ENCODE data around the gene CLIP3.

The CLIP3 gene

GRCh38 chr19:36027696-36028095 lies 5.0 kb downstream of the CLIP3 start:
- peaks cover 3% of the 10 kb centered on the region for H3K36me3 ChIP-seq (ENCODE audit: control insufficient read depth, insufficient read depth, low read length)
- TF ChIP-seq CTCF (IDR thresholded peaks at IDR 0.05; ENCODE audit: insufficient read depth, low read length, poor library complexity, severe bottlenecking) = no peak
- no peaks in the 10 kb centered on the region for H3K27me3 ChIP-seq (replicated peaks; ENCODE audit: control insufficient read depth, insufficient read depth, low read length)
- no peak for DNase-seq (ENCODE audit: extremely low read depth, insufficient read length)
- no peak overlapping the region for H3K4me3 ChIP-seq (replicated peaks; ENCODE audit: low read depth, low read length)

DNA sequence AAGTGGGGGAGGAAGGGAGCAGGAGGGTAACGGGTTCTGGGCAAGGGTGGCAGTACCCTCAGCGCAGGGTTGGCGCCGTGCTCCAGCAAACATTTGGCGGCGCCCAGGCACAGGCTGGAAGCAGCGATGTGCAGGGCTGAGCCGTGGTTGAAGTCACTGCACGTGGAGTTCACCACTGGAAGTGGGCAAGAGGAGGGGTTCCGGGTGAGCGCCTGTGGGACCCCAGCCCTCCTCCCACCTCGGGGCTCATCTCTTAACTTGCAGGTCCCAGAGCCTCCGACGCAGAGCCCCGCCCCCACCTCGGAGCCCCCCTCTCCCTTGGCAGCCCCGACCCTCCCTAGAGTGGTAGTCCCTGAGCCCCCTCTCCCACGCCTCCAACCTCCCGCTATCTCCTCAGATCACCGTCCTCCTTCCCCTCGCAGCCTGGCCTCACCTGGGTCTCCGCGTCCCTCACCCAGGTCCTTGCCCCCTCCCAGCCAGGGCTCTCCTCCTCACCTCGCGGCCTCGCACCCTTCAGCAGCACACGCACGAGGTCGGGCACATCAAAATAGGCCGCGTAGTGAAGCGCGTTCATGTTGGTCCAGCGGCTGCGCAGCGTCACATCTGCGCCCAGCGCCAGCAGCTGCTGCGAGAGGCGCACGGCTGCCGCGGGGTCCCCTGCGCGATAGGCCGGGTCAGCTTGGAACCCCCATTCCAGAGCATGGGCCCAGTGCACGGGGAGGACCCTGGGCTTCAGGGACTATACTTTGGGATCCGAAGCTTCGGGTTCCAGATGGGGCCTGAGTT lies 6.4 kb downstream of the CLIP3 start:
- Histone ChIP-seq H3K36me3 (ENCODE audit: control insufficient read depth, insufficient read depth, low read length) (peaks cover 3% of the 10 kb centered on the region), H3K27me3 (replicated peaks; ENCODE audit: control insufficient read depth, insufficient read depth, low read length) (no peaks in the 10 kb centered on the region), H3K4me3 (replicated peaks; ENCODE audit: low read depth, low read length) (no peak overlapping the region)
- DNase-seq (ENCODE audit: extremely low read depth, insufficient read length) = no peak
- no peak for TF ChIP-seq CTCF (IDR thresholded peaks at IDR 0.05; ENCODE audit: insufficient read depth, low read length, poor library complexity, severe bottlenecking)

DNA sequence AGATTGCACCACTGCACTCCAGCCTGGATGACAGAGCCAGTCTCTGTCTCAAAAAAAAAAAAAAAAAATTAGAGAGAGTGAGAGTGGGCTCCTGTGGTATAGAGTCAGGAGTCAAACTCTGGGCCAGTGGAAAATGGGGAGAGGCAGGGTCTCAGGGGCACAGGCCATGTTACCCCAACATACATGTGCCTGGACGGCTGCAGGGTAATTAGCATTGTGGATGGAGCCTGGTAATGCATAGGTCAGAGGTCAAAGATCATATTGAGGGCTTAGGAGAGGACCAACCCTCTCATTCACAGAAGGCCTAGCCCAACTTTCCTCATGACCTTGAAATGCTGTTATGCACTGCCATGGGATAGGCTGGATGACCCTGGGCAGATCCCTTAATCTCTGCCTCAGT lies 7.1 kb downstream of the CLIP3 start:
- Histone ChIP-seq H3K27me3 (replicated peaks; ENCODE audit: control insufficient read depth, insufficient read depth, low read length) (no peaks in the 10 kb centered on the region), H3K4me3 (replicated peaks; ENCODE audit: low read depth, low read length) (no peak overlapping the region), H3K36me3 (ENCODE audit: control insufficient read depth, insufficient read depth, low read length) (peaks cover 3% of the 10 kb centered on the region)
- no peak for DNase-seq (ENCODE audit: extremely low read depth, insufficient read length)
- no peak for TF ChIP-seq CTCF (IDR thresholded peaks at IDR 0.05; ENCODE audit: insufficient read depth, low read length, poor library complexity, severe bottlenecking)

- H3K36me3 ChIP-seq (ENCODE audit: control insufficient read depth, insufficient read depth, low read length) = peaks cover 3% of the 10 kb centered on the region
- TF ChIP-seq CTCF (IDR thresholded peaks at IDR 0.05; ENCODE audit: insufficient read depth, low read length, poor library complexity, severe bottlenecking) = no peak
- H3K4me3 ChIP-seq (replicated peaks; ENCODE audit: low read depth, low read length) = no peak overlapping the region
- no peaks in the 10 kb centered on the region for H3K27me3 ChIP-seq (replicated peaks; ENCODE audit: control insufficient read depth, insufficient read depth, low read length)
- no peak for DNase-seq (ENCODE audit: extremely low read depth, insufficient read length)
Measured at GRCh38 chr19:36023432-36023831, 9.2 kb downstream of the CLIP3 start.

DNA sequence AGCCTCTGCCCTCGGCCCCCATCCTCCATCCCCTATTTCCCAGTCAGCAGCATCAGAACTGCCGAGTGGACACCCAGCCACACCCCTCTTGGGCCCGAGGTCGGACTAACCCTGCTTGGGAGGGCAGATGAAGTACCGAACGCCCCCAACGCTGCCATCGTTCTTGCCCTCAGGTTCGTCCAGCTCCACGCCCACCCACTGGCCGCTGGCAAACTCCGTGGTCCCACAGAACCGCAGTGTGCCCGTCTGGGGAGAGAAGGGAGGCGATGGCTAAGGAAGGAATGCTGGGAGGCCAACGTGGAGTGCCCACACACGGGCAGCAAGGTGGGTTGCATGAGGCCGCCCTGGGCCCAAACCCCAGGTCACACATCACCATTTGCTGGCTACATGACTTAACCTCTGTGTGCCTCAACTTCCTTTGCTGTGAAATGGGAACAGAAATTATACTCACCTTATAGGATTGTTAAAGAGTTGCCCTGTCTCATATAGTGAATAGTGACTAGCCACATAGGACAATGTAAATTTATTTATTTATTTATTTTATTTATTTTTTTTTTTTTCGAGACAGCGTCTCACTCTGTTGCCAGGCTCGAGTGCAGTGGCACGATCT lies 13.5 kb downstream of the CLIP3 start:
- no peak for TF ChIP-seq CTCF (IDR thresholded peaks at IDR 0.05; ENCODE audit: insufficient read depth, low read length, poor library complexity, severe bottlenecking)
- DNase-seq (ENCODE audit: extremely low read depth, insufficient read length) = no peak
- peaks cover 5% of the 10 kb centered on the region; the same call in 1 of the 2 replicates for H3K36me3 ChIP-seq (ENCODE audit: control insufficient read depth, insufficient read depth, low read length)
- no peaks in the 10 kb centered on the region for H3K27me3 ChIP-seq (replicated peaks; ENCODE audit: control insufficient read depth, insufficient read depth, low read length)
- no peak overlapping the region for H3K4me3 ChIP-seq (replicated peaks; ENCODE audit: low read depth, low read length)
